Pancreas (tissue), 10 donors: ENCODE results near the gene GFRA1. TPM values are rescaled to one million over a fixed set of nuclear protein-coding genes. Genes with fewer than 3 reads are reported as not detected.

Experiments
- ATAC-seq, 4 donors: fragments of 200-7000 bp; cut with Tn5 transposase; one replicate each; pipeline versions ENCODE4 v1.8.0 to v1.9.1; 2020; ENCODE audit warnings: mild to moderate bottlenecking in 4 of 4, moderate library complexity in 4 of 4
- DNase-seq, 6 donors: peaks; one replicate each; pipeline ENCODE4 v3.0.0-alpha.2; 2020
- FAIRE-seq: peaks from 2 replicates; lab custom pipeline; 2012; peaks lifted over from hg19 to GRCh38; lab: Jason Lieb, UNC
- H3K27ac ChIP-seq, 4 donors: fragments of 200-600 bp; sonication (generic); 1 replicate in 3 of 4; 2 replicates in 1 of 4; pipeline versions ENCODE4 v1.5.0 to v1.8.0; 2020
- H3K27me3 ChIP-seq, 4 donors: fragments of 200-600 bp; one replicate each; pipeline ENCODE4 v1.8.0; 2021
- H3K36me3 ChIP-seq, 3 donors: fragments of 200-600 bp; sonication (generic) in 1 of 3; one replicate each; pipeline versions ENCODE4 v1.5.0 to v1.8.0; 2020 to 2021
- H3K4me1 ChIP-seq, 3 donors: fragments of 200-600 bp; one replicate each; pipeline ENCODE4 v1.8.0; 2021
- H3K4me3 ChIP-seq, 4 donors: fragments of 200-600 bp; sonication (generic) in 2 of 4; one replicate each; pipeline versions ENCODE4 v1.5.0 to v1.8.0; 2020 to 2021
- H3K9me3 ChIP-seq, 4 donors: fragments of 200-600 bp; one replicate each; pipeline ENCODE4 v1.8.0; 2021
- WGBS, 2 donors: extraction: QIAGEN DNeasy Blood & Tissue Kit; methylation state at CpG; one replicate each; pipeline ENCODE4 v1.1.7; 2013; 5-methylcytosine and 5-hydroxymethylcytosine counted together
- intact Hi-C, 3 donors: fragments of 100-400 bp; cut with DNase I; formaldehyde crosslinking; loops; one replicate each; pipeline versions ENCODE4 v1.11.1 to v1.14.2; 2022
- polyA plus RNA-seq, 2 donors: library from polyadenylated mRNA; stranded (reverse); fragments of 200-250 nt; gene quantifications; one replicate each; pipeline ENCODE4 v1.2.3, GENCODE V29; 2013
- total RNA-seq, 6 donors: library from RNA; stranded (reverse); fragmentation: NEBNext Ultra II Directional in 4 of 6; extraction: Animal tissue kit (Norgen Biotek cat#: 25700) in 4 of 6; gene quantifications; one replicate each; pipeline versions ENCODE4 v1.2.1 to v1.2.4, GENCODE V29; 2021 to 2023
- TF ChIP-seq, protein P1 (sequence below), 4 donors: fragments of 200-600 bp; sonication (generic) in 3 of 4; IDR thresholded peaks; one replicate each; pipeline versions ENCODE4 v1.5.0 to v1.8.0; 2021; ENCODE audit warnings: antibody characterized with exemption in 4 of 4
- donor health status: healthy with polysubstance abuse.
- donor health status: DM: no; HTN: no; CAD: no; lungs with moderate emphysema.
- donor health status: DM: no; HTN: no; CAD: no.
- donor health status: control.
- donor health status: control.
- donor health status: Bipolar disorder and iron deficiency.
- donor health status: DM: yes; HTN: yes; CAD: no.
- donor health status: DM: no; HTN: no; CAD: no.
- donor health status: DM: no; HTN: no; CAD: no.
- donor health status: DM: yes; HTN: yes; CAD: no.

GFRA1 gene
- total and polyA plus RNA-seq, 8 donors = 0.61 to 4.4 (median 1.3) TPM

DNA sequence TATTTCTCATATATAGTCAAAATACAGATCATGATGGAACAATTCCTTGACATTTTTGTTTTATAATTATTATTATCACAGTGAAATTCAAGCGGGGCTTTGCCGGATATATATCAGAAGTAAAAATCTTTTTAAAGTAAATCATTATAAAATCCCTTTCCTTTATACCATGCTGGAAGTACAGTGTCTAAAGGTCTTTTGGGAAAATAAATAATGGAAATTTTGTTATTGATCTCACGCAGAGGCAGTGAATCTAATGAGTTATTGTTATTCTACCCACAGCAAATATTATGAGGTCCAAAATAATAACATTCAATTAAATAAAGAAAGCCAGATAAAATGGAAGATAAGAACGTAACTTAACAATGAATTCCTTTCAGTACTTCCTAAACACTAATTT is 33.8 kb downstream of the GFRA1 start:
- FAIRE-seq = no peak
- no peak for ATAC-seq

DNA sequence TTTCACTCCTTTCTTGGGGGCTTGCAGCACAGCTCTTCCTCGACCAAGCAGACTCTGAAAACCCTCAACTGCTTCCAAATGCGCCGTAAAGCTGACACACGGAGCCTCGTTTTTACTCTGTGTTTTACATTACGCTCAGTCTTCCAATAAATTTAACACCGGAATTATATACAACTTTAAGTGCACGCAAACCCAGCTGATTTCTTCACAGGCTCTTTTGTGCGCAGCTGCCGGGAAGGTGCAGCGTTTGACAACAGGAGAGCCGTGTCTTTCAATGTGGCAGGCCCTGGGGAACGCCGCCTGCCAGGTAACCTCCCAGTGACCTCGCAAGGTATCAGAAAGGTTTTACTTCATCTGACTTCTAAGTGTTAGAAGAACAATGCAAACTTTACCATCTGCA is 35.0 kb downstream of the GFRA1 start:
- Histone ChIP-seq H3K27me3 (no peaks in the 10 kb centered on the region), H3K9me3 (no peaks in the 10 kb centered on the region), H3K4me1 (no peaks in the 10 kb centered on the region), H3K4me3 (no peak overlapping the region), H3K36me3 (no peaks in the 10 kb centered on the region), H3K27ac (no peak overlapping the region)
- DNase-seq (no peak), FAIRE-seq (no peak), ATAC-seq (no peak)
- TF ChIP-seq, protein P1, sequence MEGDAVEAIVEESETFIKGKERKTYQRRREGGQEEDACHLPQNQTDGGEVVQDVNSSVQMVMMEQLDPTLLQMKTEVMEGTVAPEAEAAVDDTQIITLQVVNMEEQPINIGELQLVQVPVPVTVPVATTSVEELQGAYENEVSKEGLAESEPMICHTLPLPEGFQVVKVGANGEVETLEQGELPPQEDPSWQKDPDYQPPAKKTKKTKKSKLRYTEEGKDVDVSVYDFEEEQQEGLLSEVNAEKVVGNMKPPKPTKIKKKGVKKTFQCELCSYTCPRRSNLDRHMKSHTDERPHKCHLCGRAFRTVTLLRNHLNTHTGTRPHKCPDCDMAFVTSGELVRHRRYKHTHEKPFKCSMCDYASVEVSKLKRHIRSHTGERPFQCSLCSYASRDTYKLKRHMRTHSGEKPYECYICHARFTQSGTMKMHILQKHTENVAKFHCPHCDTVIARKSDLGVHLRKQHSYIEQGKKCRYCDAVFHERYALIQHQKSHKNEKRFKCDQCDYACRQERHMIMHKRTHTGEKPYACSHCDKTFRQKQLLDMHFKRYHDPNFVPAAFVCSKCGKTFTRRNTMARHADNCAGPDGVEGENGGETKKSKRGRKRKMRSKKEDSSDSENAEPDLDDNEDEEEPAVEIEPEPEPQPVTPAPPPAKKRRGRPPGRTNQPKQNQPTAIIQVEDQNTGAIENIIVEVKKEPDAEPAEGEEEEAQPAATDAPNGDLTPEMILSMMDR (IDR thresholded peaks at IDR 0.05) = no peak
- intact Hi-C loops = no loop called here
- WGBS, 2 donors = 84 to 88% methylated on average over 15 of the region's 15 CpGs

More for the DNA sequence above, 33.8 kb downstream of the GFRA1 start:
- TF ChIP-seq, protein P1 (IDR thresholded peaks at IDR 0.05) = no peak
- Histone ChIP-seq H3K27me3 (no peaks in the 10 kb centered on the region), H3K4me3 (no peak overlapping the region), H3K9me3 (no peaks in the 10 kb centered on the region), H3K4me1 (no peaks in the 10 kb centered on the region), H3K27ac (no peak overlapping the region), H3K36me3 (no peaks in the 10 kb centered on the region)
- DNase-seq = no peak
- intact Hi-C loops = no loop called here
- 51 to 76% methylated on average over 4 of the region's 4 CpGs for WGBS, 2 donors

DNA sequence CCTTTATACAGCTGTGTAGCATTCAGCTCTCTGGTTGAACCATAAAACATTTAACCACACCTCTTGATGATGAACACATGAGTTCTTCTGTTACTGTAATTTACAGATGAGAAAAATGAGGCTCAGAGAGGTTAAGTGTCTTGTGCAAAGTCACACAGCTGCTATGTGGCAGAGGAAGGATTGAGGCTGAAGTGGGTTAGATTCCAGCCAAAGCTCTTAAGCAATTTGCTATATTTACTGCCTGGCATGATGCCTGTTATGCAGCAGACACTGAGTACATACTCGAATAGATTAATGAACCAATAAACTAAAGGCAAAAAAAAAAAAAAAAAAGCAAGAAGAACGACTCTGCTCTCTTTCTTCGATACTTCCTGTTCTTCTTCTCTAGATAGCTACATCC is 35.7 kb downstream of the GFRA1 start:
- H3K27me3 ChIP-seq = no peaks in the 10 kb centered on the region
- no peaks in the 10 kb centered on the region for H3K9me3 ChIP-seq
- 4 to 11% methylated on average over 3 of the region's 3 CpGs for WGBS, 2 donors
- FAIRE-seq = no peak
- TF ChIP-seq, protein P1 (IDR thresholded peaks at IDR 0.05) = no peak
- DNase-seq = no peak
- no peaks in the 10 kb centered on the region for H3K4me1 ChIP-seq
- no peak overlapping the region for H3K4me3 ChIP-seq
- H3K27ac ChIP-seq = no peak overlapping the region
- ATAC-seq = no peak
- intact Hi-C loops = no loop called here
- no peaks in the 10 kb centered on the region for H3K36me3 ChIP-seq

DNA sequence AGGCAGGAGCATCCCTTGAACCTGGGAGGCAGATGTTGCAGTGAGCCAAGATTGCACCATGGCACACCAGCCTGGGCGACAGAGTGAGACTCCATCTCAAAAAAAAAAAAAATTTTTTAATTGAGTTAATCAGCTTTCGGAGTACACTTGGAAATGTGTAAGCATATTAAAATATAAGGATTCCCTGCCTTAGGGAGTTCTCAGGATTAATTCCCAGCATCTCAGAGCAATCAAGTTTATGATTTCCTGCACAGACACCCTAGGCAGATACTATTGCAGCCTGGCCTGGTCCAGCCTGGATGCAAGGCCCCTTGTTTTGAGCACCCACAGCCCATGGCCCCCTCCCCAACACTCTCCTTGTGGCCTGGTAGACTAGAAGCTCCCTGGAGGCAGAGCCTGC is 39.8 kb downstream of the GFRA1 start:
- no peaks in the 10 kb centered on the region for H3K36me3 ChIP-seq
- intact Hi-C loops = no loop called here
- WGBS, 2 donors = 98 to 100% methylated on average over 2 of the region's 2 CpGs
- no peak for FAIRE-seq
- ATAC-seq = no peak
- H3K27ac ChIP-seq = no peak overlapping the region
- H3K4me3 ChIP-seq = no peak overlapping the region
- no peaks in the 10 kb centered on the region for H3K9me3 ChIP-seq
- TF ChIP-seq, protein P1 (IDR thresholded peaks at IDR 0.05) = no peak
- no peaks in the 10 kb centered on the region for H3K4me1 ChIP-seq
- DNase-seq = no peak
- H3K27me3 ChIP-seq = no peaks in the 10 kb centered on the region

DNA sequence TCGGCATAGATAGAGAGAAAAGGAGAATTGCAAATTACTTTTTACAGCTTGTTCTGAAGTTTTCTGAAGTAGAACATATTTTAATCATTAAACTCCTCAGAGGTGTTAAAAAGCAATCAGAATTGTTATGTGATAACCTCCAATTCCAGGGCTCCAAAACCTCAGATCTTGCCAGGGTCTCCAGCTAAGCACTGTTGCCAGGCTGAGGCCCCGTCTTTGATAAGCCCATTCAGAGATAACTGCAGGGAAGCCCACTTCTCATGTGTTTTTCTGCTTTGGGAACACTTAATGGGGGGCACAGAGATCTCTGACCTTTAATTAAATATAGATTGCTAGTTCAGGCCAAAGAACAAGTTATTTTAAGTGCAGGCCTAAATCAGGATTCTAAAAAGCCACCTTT is 40.4 kb downstream of the GFRA1 start:
- no peak for DNase-seq
- H3K4me1 ChIP-seq = no peaks in the 10 kb centered on the region
- no peak for ATAC-seq
- no peaks in the 10 kb centered on the region for H3K36me3 ChIP-seq
- no peak for FAIRE-seq
- no peak overlapping the region for H3K27ac ChIP-seq
- no peaks in the 10 kb centered on the region for H3K27me3 ChIP-seq
- 21 to 26% methylated on average over 2 of the region's 2 CpGs for WGBS, 2 donors
- intact Hi-C loops = no loop called here
- TF ChIP-seq, protein P1 (IDR thresholded peaks at IDR 0.05) = no peak
- no peaks in the 10 kb centered on the region for H3K9me3 ChIP-seq
- no peak overlapping the region for H3K4me3 ChIP-seq
